CD4-positive, alpha-beta T cell treated with Interleukin-2 at 100 ng/mL for 4 hours (primary cell): ENCODE results near the gene CCNB2.
"Not testable (repeated sequence)": the region's sequence is repeated elsewhere in the genome, so short reads cannot be mapped to it uniquely, and the experiment has no call there.

ENCODE experiments used
- DNase-seq: peaks from one replicate; pipeline ENCODE4 v3.0.0-alpha.2; 2020; ENCODE audit warnings: low spot score

Gene CCNB2

GRCh38 chr15:59133929-59134427 lies 29.0 kb downstream of the CCNB2 start:
- DNase-seq: no peak

- DNase-seq: no peak
Observed at GRCh38 chr15:59137566-59137965, 32.6 kb downstream of the CCNB2 start.

GRCh38 chr15:59138243-59138642 lies 33.3 kb downstream of the CCNB2 start:
- DNase-seq: peak; percentile 58

- no peak for DNase-seq
Observed at GRCh38 chr15:59140422-59141226, 35.7 kb downstream of the CCNB2 start.

GRCh38 chr15:59143281-59143680 lies 38.3 kb downstream of the CCNB2 start:
- no peak for DNase-seq

- DNase-seq: not testable (repeated sequence)
Observed at GRCh38 chr15:59144594-59144993, 39.6 kb downstream of the CCNB2 start.

- DNase-seq: no peak
Observed at GRCh38 chr15:59147666-59148065, 42.7 kb downstream of the CCNB2 start.

GRCh38 chr15:59148153-59148833 lies 43.3 kb downstream of the CCNB2 start:
- no peak for DNase-seq

GRCh38 chr15:59150185-59150584 lies 45.2 kb downstream of the CCNB2 start:
- DNase-seq: no peak

- no peak for DNase-seq
Observed at GRCh38 chr15:59152694-59153450, 47.9 kb downstream of the CCNB2 start.

- no peak for DNase-seq
Observed at GRCh38 chr15:59153466-59153865, 48.5 kb downstream of the CCNB2 start.

GRCh38 chr15:59154243-59154642 lies 49.3 kb downstream of the CCNB2 start:
- DNase-seq: no peak

- no peak for DNase-seq
Observed at GRCh38 chr15:59155431-59155830, 50.5 kb downstream of the CCNB2 start.

- no peak for DNase-seq
Observed at GRCh38 chr15:59157396-59157795, 52.5 kb downstream of the CCNB2 start.

- no peak for DNase-seq
Observed at GRCh38 chr15:59157840-59158700, 53.1 kb downstream of the CCNB2 start.

- no peak for DNase-seq
Observed at GRCh38 chr15:59158701-59159034, 53.7 kb downstream of the CCNB2 start.

- DNase-seq: no peak
Observed at GRCh38 chr15:59159210-59159609, 54.3 kb downstream of the CCNB2 start.

GRCh38 chr15:59160880-59161593 lies 56.1 kb downstream of the CCNB2 start:
- no peak for DNase-seq

- not testable (repeated sequence) for DNase-seq
Observed at GRCh38 chr15:59162080-59162479, 57.1 kb downstream of the CCNB2 start.

GRCh38 chr15:59165726-59166125 lies 60.8 kb downstream of the CCNB2 start:
- no peak for DNase-seq

- DNase-seq: no peak
Observed at GRCh38 chr15:59166166-59166565, 61.2 kb downstream of the CCNB2 start.
